ENCODE results near the gene NDEL1. TPM values are rescaled to one million over a fixed set of nuclear protein-coding genes. Genes with fewer than 3 reads are reported as not detected.

NDEL1 gene
- total RNA-seq, 1 experiment from 2014 or later: 40.5 TPM

GRCh38 chr17:8500609-8501008, 64.9 kb downstream of the NDEL1 start:
- intact Hi-C loops (cut with micrococcal nuclease; ENCODE audit: unreplicated experiment): no loop called here
- no peak for DNase-seq
- Mint-ChIP-seq H3K9me3 (ENCODE audit: low read depth, unreplicated experiment) (no peaks in the 10 kb centered on the region), H3K4me3 (ENCODE audit: low read depth, unreplicated experiment) (no peak overlapping the region), H3K27me3 (ENCODE audit: unreplicated experiment) (no peaks in the 10 kb centered on the region), H3K4me1 (ENCODE audit: low read depth, unreplicated experiment) (no peaks in the 10 kb centered on the region), H3K27ac (ENCODE audit: unreplicated experiment) (no peak overlapping the region), H3K36me3 (ENCODE audit: insufficient read depth, unreplicated experiment) (peaks cover 9% of the 10 kb centered on the region)
- TF ChIP-seq, protein P1, sequence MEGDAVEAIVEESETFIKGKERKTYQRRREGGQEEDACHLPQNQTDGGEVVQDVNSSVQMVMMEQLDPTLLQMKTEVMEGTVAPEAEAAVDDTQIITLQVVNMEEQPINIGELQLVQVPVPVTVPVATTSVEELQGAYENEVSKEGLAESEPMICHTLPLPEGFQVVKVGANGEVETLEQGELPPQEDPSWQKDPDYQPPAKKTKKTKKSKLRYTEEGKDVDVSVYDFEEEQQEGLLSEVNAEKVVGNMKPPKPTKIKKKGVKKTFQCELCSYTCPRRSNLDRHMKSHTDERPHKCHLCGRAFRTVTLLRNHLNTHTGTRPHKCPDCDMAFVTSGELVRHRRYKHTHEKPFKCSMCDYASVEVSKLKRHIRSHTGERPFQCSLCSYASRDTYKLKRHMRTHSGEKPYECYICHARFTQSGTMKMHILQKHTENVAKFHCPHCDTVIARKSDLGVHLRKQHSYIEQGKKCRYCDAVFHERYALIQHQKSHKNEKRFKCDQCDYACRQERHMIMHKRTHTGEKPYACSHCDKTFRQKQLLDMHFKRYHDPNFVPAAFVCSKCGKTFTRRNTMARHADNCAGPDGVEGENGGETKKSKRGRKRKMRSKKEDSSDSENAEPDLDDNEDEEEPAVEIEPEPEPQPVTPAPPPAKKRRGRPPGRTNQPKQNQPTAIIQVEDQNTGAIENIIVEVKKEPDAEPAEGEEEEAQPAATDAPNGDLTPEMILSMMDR (IDR thresholded peaks at IDR 0.05; ENCODE audit: unreplicated experiment): no peak
- BruUV-seq (replicated peaks): no TSS peak
- CTCF ChIA-PET: no interaction called here

GRCh38 chr17:8502126-8502525, 66.4 kb downstream of the NDEL1 start:
- no TSS peak for BruUV-seq (replicated peaks)
- no peak for DNase-seq
- no peak overlapping the region for H3K27ac Mint-ChIP-seq (ENCODE audit: unreplicated experiment)
- TF ChIP-seq, protein P1 (IDR thresholded peaks at IDR 0.05; ENCODE audit: unreplicated experiment): no peak
- H3K9me3 Mint-ChIP-seq (ENCODE audit: low read depth, unreplicated experiment): no peaks in the 10 kb centered on the region
- H3K27me3 Mint-ChIP-seq (ENCODE audit: unreplicated experiment): no peaks in the 10 kb centered on the region
- intact Hi-C loops (cut with micrococcal nuclease; ENCODE audit: unreplicated experiment): no loop called here
- CTCF ChIA-PET: no interaction called here
- H3K36me3 Mint-ChIP-seq (ENCODE audit: insufficient read depth, unreplicated experiment): peaks cover 15% of the 10 kb centered on the region
- no peaks in the 10 kb centered on the region for H3K4me1 Mint-ChIP-seq (ENCODE audit: low read depth, unreplicated experiment)
- no peak overlapping the region for H3K4me3 Mint-ChIP-seq (ENCODE audit: low read depth, unreplicated experiment)

- BruUV-seq (replicated peaks): no TSS peak
- no peaks in the 10 kb centered on the region for H3K4me1 Mint-ChIP-seq (ENCODE audit: low read depth, unreplicated experiment)
- no peak for DNase-seq
- no peak overlapping the region for H3K4me3 Mint-ChIP-seq (ENCODE audit: low read depth, unreplicated experiment)
- TF ChIP-seq, protein P1 (IDR thresholded peaks at IDR 0.05; ENCODE audit: unreplicated experiment): no peak
- H3K27me3 Mint-ChIP-seq (ENCODE audit: unreplicated experiment): no peaks in the 10 kb centered on the region
- H3K36me3 Mint-ChIP-seq (ENCODE audit: insufficient read depth, unreplicated experiment): peaks cover 15% of the 10 kb centered on the region
- intact Hi-C loops (cut with micrococcal nuclease; ENCODE audit: unreplicated experiment): no loop called here
- H3K27ac Mint-ChIP-seq (ENCODE audit: unreplicated experiment): no peak overlapping the region
- H3K9me3 Mint-ChIP-seq (ENCODE audit: low read depth, unreplicated experiment): no peaks in the 10 kb centered on the region
- CTCF ChIA-PET: no interaction called here
Measured at GRCh38 chr17:8503368-8503767, 67.7 kb downstream of the NDEL1 start.

GRCh38 chr17:8503807-8504206, 68.1 kb downstream of the NDEL1 start:
- H3K9me3 Mint-ChIP-seq (ENCODE audit: low read depth, unreplicated experiment): no peaks in the 10 kb centered on the region
- H3K27me3 Mint-ChIP-seq (ENCODE audit: unreplicated experiment): no peaks in the 10 kb centered on the region
- H3K27ac Mint-ChIP-seq (ENCODE audit: unreplicated experiment): no peak overlapping the region
- no peaks in the 10 kb centered on the region for H3K4me1 Mint-ChIP-seq (ENCODE audit: low read depth, unreplicated experiment)
- TF ChIP-seq, protein P1 (IDR thresholded peaks at IDR 0.05; ENCODE audit: unreplicated experiment): no peak
- H3K4me3 Mint-ChIP-seq (ENCODE audit: low read depth, unreplicated experiment): no peak overlapping the region
- CTCF ChIA-PET: no interaction called here
- DNase-seq: no peak
- intact Hi-C loops (cut with micrococcal nuclease; ENCODE audit: unreplicated experiment): no loop called here
- no TSS peak for BruUV-seq (replicated peaks)
- peaks cover 15% of the 10 kb centered on the region for H3K36me3 Mint-ChIP-seq (ENCODE audit: insufficient read depth, unreplicated experiment)
